Hematopoietic multipotent progenitor cell treated with erythropoietin and hydrocortisone succinate and interleukin-3 and kit ligand, for 4 days (in vitro differentiated cells): Measurements from ENCODE around the gene RBM47.
"Not testable (repeated sequence)": the region's sequence is repeated elsewhere in the genome, so short reads cannot be mapped to it uniquely, and the experiment has no call there.

Experiments used
- DNase-seq: peaks from one replicate; pipeline ENCODE4 v3.0.0-alpha.2; 2015

RBM47 gene

GRCh38 chr4:40401631-40402030, 228.0 kb downstream of the RBM47 start:
- no peak for DNase-seq

DNA sequence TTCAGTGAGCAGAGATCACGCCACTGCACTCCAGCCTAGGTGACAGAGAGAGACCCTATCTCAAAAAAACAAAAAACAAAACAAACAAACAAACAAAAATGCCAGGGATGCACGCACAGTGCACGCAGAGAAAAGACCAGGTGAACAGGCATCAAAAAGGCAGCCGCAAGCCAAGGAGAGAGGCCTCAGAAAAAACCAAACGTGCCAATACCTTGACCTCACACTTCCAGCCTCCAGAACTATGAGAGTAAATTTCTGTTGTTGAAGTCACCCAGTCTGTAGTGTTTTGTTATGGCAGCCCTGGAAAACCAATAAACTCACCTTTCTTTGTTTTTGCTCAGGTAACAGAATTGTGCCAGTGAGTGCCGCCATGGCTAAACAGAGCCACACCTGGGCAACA, 228.6 kb downstream of the RBM47 start:
- no peak for DNase-seq

DNA sequence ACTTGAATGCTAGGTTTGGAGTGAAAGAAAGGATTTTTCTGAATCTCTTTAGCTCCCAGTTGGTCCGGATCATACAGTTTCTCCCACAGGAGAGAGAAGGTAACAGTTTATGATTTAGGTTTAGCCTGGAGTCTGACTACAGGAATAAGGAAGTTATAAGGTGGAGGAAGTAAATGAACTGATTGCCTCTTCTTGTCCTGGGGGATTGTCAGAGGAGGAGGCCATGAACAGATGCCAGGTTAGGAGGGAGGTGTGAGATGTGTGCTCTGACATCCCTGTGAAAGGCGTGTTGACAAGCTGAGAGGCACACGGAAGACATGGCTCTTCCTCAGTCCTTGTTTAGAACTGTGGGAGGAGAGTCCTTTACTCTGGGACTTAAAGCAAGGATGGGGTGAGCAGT, 230.1 kb downstream of the RBM47 start:
- DNase-seq: no peak

GRCh38 chr4:40395908-40396793, 233.5 kb downstream of the RBM47 start:
- DNase-seq: no peak

- no peak for DNase-seq
Measured at GRCh38 chr4:40395166-40395900, 234.3 kb downstream of the RBM47 start.

GRCh38 chr4:40394236-40394635, 235.4 kb downstream of the RBM47 start:
- no peak for DNase-seq

DNA sequence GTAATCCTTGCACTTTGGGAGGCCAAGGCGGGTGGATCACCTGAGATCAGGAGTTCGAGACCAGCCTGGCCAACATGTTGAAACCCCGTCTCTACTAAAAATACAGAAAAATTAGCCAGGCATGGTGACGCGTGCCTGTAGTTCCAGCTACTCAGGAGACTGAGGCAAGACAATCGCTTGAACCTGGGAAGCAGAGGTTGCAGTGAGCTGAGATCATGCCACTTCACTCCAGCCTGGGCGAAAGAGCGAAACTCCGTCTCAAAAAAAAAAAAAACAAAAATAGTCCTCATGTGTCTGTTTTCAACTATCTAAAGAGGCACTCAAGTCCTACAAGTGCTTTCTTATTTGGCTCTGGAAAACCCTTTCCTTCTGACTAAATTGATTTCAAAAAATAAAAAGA, 237.4 kb downstream of the RBM47 start:
- DNase-seq: not testable (repeated sequence)

GRCh38 chr4:40389986-40390385, 239.7 kb downstream of the RBM47 start:
- DNase-seq: no peak

GRCh38 chr4:40388239-40388638, 241.4 kb downstream of the RBM47 start:
- peak; percentile 48 for DNase-seq

GRCh38 chr4:40380647-40381046, 249.0 kb downstream of the RBM47 start:
- DNase-seq: no peak

DNA sequence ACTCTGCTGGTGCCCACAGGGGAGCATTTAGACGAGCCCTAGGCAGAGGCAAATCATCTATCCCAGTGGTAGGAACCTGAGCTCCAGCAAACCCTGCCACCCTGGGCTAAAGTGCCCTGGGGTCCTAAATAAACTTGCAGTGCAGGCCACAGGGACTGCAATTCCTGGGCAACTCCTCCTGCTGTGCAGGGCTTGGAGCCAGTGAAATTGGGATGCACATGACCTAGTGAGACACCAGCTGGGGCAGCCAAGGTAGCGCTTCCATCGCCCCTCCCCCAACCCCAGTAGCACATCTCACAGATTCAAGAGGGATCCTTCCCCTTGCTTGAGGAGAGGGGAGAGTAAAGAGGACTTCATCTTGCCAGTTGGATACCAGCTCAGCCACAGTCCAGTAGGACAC, 250.4 kb downstream of the RBM47 start:
- DNase-seq: no peak

DNA sequence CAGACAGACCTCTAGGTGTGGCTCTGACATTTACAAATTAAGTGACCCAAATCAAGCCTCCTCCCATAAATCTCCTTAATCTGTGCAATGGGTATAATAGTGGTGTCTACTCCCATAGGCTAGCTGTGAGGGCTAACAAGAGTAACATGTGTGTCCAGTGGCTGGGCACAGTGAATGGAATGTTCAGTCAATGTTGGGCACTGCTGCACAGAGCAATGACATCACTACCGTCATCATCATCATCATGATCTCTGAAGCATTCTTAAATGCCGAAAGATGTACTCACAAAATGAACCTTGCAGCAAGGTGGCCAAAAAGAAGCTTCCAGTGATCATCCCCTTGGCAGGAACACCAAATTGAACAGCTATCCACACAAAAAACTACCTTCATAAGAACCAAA, 251.0 kb downstream of the RBM47 start:
- DNase-seq: no peak

DNA sequence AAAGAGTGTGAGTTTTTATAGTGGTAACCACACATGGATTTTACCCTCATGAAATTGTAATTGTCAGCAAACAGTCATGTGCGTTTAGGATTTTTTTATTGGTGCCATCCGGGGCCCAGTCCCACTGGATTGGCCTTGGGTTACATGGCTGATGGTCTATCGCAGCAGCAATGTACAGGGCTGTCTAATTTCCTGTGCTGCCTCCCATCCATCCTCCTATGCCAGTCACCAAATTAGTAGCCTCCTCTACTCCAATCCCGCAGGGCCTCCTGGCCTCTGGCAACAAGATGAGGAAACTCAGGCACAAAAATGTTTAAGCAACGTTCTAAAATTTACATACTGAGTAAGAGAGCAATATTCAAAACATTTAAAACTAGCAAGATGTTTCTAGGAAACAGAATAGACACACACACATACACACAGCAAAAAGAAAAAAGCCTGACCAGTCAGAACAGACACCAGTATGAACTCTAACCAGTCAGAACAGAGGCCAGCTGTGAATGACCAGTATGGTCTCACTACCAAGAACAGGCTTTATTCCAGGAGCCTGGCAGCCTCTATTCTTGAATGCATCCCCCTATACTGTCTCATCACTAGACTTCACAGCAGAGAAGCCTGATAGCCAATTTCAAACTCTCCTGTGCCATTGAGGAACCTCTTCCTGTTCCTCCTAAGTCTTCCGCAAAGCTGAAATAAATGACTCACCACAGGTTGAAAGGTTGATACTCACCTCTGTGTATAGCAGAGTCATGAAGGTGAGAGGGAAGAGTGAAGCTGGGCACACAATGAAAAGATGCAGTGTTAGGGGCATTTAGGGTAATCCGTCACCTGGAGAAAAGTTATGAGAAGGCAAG, 251.9 kb downstream of the RBM47 start:
- no peak for DNase-seq

DNA sequence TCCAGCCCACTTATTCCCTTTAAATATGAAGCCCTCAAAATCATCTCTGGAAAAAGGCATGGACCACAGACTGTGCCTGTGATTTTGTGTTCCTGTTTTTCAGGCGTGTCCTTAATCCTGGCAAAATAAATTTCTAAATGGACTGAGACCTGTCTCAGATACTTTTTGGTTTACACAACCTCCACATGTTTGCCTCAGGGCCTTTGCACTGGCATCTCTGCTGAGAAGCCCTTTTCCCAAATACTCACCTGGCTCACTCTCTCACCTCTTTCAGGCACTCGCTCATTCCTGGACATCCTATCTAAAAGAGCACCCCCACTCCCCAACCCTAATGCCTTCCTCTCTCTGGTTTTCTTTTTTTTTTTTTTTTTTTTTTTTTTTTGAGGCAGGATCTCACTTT, 254.0 kb downstream of the RBM47 start:
- no peak for DNase-seq

- DNase-seq: no peak
Measured at GRCh38 chr4:40375095-40375494, 254.6 kb downstream of the RBM47 start.

DNA sequence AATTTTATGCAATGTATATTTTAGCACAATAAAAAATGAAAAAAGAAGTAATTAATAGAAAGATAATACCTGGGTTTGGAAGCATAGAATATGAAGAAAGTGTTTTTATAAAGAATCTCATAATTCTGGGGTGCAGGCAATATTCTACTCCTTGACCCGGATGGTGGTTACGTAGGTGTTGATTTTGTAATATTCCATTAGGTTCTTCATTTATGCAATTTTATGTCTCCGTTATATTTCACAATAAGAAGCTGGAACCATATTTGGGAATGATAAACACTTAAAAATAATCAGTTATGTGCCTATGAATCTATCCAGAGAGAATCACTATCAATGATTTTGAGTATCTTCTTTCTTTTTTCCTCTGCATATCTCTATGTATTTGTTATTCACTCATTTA, 256.0 kb downstream of the RBM47 start:
- no peak for DNase-seq
